Karpas-422 (cell line): ENCODE results near the gene FSD2. TPM values are rescaled to one million over a fixed set of nuclear protein-coding genes. Genes with fewer than 3 reads are reported as not detected.
"Not testable (repeated sequence)": the region's sequence is repeated elsewhere in the genome, so short reads cannot be mapped to it uniquely, and the experiment has no call there.

Experiments used
- DNase-seq: peaks from one replicate; pipeline ENCODE4 v3.0.0-alpha.2; 2015
- H2AFZ ChIP-seq: fragments of 200-600 bp; sonication (generic); 2 replicates; pipeline ENCODE4 v1.6.1; 2014; ENCODE audit warnings: antibody characterized with exemption, low read length, mixed read lengths
- H3K27ac ChIP-seq: fragments of 200-600 bp; sonication (generic); 2 replicates; pipeline ENCODE4 v1.5.1; 2014; ENCODE audit warnings: mild to moderate bottlenecking, low read length, moderate library complexity
- H3K27me3 ChIP-seq: fragments of 200-600 bp; sonication (generic); 2 replicates; pipeline ENCODE4 v1.6.1; 2014; ENCODE audit warnings: low read length, mixed read lengths
- H3K36me3 ChIP-seq: fragments of 200-600 bp; sonication (generic); 2 replicates; pipeline ENCODE4 v1.6.1; 2014; ENCODE audit warnings: low read length, mixed read lengths; ENCODE audit not compliant: insufficient read depth
- H3K4me1 ChIP-seq: fragments of 200-600 bp; sonication (generic); 2 replicates; pipeline ENCODE4 v1.6.1; 2014; ENCODE audit warnings: mild to moderate bottlenecking, low read length, mixed read lengths
- H3K4me2 ChIP-seq: fragments of 200-600 bp; sonication (generic); 2 replicates; pipeline ENCODE4 v1.6.1; 2014; ENCODE audit warnings: low read length, low read depth, mild to moderate bottlenecking; ENCODE audit not compliant: poor library complexity, severe bottlenecking
- H3K4me3 ChIP-seq: fragments of 200-600 bp; sonication (generic); 2 replicates; pipeline ENCODE4 v1.5.1; 2014; ENCODE audit warnings: mild to moderate bottlenecking, antibody characterized with exemption, low read length, mixed read lengths
- H3K79me2 ChIP-seq: fragments of 200-600 bp; sonication (generic); 2 replicates; pipeline ENCODE4 v1.6.1; 2014; ENCODE audit warnings: mild to moderate bottlenecking, low read length, mixed read lengths
- H3K9ac ChIP-seq: fragments of 200-600 bp; sonication (generic); 2 replicates; pipeline ENCODE4 v1.6.0; 2014; ENCODE audit warnings: low read length
- H3K9me2 ChIP-seq: fragments of 200-600 bp; sonication (generic), shearing (Covaris generic); replicated peaks from 2 replicates; pipeline ENCODE4 v1.6.0; 2014; ENCODE audit warnings: mild to moderate bottlenecking, low read length, moderate library complexity; ENCODE audit not compliant: insufficient read depth
- H3K9me3 ChIP-seq: fragments of 300-700, 200-600 bp; sonication (generic); 2 replicates; pipeline ENCODE4 v1.6.1; 2014; ENCODE audit warnings: low read length, mixed read lengths
- H4K20me1 ChIP-seq: fragments of 200-600 bp; sonication (generic); 2 replicates; pipeline ENCODE4 v1.6.1; 2014; ENCODE audit warnings: mild to moderate bottlenecking, antibody characterized with exemption, low read length, low read depth; ENCODE audit not compliant: insufficient read depth
- total RNA-seq: library from RNA; depleted of rRNA; stranded (reverse); fragments of >200 nt; shearing (Covaris generic); gene quantifications from 2 replicates; pipeline ENCODE4 v1.2.3, GENCODE V29; 2014; ENCODE audit warnings: low replicate concordance

FSD2 gene
- total RNA-seq, 1 experiment from 2014 or later: 0.67 TPM

DNA sequence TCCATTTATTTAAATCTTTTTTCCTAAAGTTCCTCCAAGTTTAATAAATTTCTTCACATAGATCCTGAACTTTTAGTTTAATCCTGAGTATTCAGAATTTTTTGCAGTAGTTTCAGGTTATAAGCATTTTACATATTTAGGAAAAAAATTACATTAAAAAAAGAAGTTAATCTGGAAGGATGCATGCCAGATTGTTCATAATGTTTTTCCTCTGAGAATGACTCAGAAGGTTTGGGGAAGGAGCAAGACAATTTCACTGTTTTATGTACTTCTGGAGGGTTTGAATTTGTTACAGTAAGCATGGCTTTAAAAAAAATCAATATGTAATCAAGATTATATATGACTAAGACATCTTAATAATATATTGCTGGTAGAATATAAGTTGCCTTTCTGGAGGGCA lies 16.0 kb upstream of the FSD2 start:
- peaks cover 56% of the 10 kb centered on the region for H3K36me3 ChIP-seq
- H4K20me1 ChIP-seq: not testable (repeated sequence)

DNA sequence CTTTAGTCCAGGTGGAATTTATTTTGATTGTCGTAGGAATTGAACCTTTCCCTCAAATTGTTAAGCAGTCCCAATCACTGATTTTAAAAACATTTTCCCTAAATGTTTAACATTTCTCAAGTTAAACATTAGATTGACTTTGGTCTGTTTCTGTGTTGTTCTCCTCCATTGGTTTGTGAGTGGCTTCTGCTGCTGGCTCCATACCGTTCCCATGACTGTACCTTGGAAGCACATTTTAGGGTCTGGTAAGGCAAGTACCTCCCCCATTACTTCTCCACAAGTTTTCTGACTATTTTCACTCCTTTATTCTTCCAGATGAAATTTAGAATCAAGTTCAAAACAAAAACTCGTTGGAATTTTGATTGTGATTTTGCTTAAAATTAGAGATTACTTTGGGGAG lies 15.5 kb upstream of the FSD2 start:
- not testable (repeated sequence) for H3K9me2 ChIP-seq, H4K20me1 ChIP-seq, H3K4me2 ChIP-seq, H3K27ac ChIP-seq, H3K27me3 ChIP-seq, H3K4me1 ChIP-seq, H2AFZ ChIP-seq, H3K4me3 ChIP-seq, H3K9me3 ChIP-seq, H3K9ac ChIP-seq, DNase-seq
- H3K79me2 ChIP-seq: peaks cover 14% of the 10 kb centered on the region; the same call in 1 of the 2 replicates
- H3K36me3 ChIP-seq: peaks cover 56% of the 10 kb centered on the region

More for the DNA sequence above, 16.0 kb upstream of the FSD2 start:
- H3K9me3 ChIP-seq, H3K27ac ChIP-seq, H3K4me3 ChIP-seq, H3K4me1 ChIP-seq, H3K9ac ChIP-seq, H3K27me3 ChIP-seq, H3K9me2 ChIP-seq, H3K79me2 ChIP-seq, H3K4me2 ChIP-seq, H2AFZ ChIP-seq, DNase-seq: not testable (repeated sequence)

DNA sequence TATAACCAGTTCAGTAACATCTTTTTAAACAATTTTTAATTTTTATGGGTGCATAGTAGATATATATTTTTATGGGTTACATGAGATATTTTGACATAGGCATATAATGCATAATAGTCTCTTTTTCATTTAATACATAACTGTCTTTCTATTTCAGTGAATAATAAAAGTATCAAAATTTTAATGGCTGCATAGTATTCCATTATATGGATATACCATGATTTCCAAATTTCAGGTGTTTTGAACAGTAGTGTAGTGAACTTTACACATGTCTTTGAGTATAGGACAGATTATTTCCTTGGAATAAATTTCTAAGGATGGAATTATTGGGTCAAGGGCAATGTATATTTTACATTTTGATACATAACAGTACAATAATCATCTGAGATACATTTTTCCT lies 14.3 kb upstream of the FSD2 start:
- no peaks in the 10 kb centered on the region for H4K20me1 ChIP-seq
- H3K9me2 ChIP-seq: no peaks in the 10 kb centered on the region
- no peak overlapping the region for H2AFZ ChIP-seq
- peaks cover 27% of the 10 kb centered on the region for H3K79me2 ChIP-seq
- H3K4me1 ChIP-seq: no peaks in the 10 kb centered on the region
- H3K4me2 ChIP-seq: no peak overlapping the region
- no peak overlapping the region for H3K9ac ChIP-seq
- H3K36me3 ChIP-seq: peaks cover 58% of the 10 kb centered on the region
- no peak for DNase-seq
- no peaks in the 10 kb centered on the region for H3K27me3 ChIP-seq
- H3K9me3 ChIP-seq: no peaks in the 10 kb centered on the region
- H3K4me3 ChIP-seq: no peak overlapping the region
- no peak overlapping the region for H3K27ac ChIP-seq

DNA sequence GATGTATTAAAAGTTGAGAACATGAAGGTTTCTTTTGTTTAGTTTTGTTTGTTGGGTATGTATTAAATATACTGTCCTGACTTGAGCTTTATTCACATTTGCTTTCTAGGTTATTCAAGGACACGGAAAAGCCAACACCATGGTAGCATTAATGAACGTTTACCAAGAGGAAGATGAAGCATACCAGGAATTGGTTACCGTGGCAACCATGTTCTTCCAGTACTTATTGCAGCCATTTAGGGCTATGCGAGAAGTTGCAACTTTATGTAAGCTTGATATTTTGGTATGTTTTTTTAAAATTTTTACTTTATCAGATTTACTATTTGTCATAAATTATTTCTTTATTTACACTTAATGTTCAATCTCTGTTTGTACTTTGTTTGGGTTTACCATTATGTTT lies 7.1 kb upstream of the FSD2 start:
- peak; percentile 39 for DNase-seq
- Histone ChIP-seq H3K9me3 (no peaks in the 10 kb centered on the region), H3K27ac (no peak overlapping the region), H3K9ac (no peak overlapping the region), H4K20me1 (peaks cover 16% of the 10 kb centered on the region), H3K9me2 (no peaks in the 10 kb centered on the region), H3K27me3 (no peaks in the 10 kb centered on the region), H3K79me2 (peaks cover 67% of the 10 kb centered on the region), H3K4me2 (no peak overlapping the region), H2AFZ (no peak overlapping the region), H3K4me1 (peaks cover 23% of the 10 kb centered on the region), H3K36me3 (peaks cover 47% of the 10 kb centered on the region), H3K4me3 (no peak overlapping the region)

DNA sequence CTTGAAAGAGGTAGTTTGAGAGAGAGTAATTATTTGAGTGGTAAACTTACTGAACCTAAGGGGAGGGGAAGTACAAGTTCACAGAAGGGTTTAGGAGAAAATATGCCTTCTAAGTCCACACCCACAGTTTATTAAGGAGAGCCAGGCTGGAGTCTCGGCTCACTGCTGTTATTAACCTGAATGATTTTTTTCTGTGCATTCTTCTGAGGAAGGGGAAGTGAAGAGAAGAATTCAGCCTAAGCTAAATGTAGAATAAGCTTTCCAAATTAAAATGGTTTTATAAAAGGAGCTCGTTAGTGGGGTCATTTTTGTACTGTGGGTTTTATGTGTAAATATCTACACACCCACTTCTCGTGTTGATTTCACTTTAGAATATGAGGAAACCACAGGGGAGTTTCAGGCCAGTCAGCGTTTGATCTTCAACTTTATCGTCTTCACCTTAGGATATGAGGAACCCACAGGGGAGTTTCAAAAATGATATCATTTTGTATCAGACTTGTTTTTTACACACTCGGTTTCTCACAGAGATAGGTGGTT lies 5.1 kb upstream of the FSD2 start:
- H3K36me3 ChIP-seq: peaks cover 28% of the 10 kb centered on the region

DNA sequence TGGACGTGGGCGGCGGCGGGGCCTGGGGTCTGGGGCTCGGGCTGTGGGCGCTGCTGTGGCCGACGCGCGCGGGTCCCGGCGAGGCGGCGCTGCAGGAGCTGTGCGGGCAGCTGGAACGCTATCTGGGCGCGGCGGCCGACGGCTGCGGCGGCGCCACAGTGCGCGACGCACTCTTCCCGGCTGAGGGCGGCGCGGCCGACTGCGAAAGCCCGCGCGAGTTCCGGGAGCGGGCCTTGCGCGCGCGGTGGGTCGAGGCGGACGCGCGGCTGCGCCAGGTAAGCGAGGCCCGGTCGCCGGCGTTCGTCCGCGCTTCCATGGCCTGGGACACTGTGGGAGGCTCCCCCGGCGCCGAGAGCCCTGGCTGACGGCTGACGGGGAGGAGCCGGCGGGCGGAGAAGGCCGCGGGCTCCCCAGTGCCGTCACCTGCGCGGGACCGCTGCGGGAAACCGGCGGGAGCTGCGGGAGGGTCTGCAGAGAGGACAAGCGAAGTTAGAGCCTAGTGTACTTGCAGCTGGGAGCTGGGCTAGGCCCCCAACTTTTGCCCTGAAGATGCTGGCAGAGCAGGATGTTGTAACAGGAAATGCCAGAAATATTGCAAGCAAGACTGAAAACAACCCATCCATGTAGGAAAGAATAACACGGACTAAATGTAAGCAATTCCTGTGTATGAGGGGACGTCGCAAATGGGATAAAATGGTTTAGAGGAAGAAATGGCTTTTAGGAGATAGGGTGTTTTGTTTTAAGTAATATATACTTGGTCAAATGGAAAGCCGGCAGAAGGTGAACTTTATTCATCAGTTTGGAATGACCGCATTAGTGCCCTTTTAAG lies 4.4 kb upstream of the FSD2 start:
- Histone ChIP-seq H3K9ac (peak overlapping the region; percentile 89), H3K36me3 (peaks cover 23% of the 10 kb centered on the region), H3K4me2 (peak overlapping the region; percentile 87), H2AFZ (peak overlapping the region; percentile 28; the same call in 1 of the 2 replicates), H3K27ac (peak overlapping the region; percentile 86), H3K4me3 (peak overlapping the region; percentile 76), H4K20me1 (peaks cover 16% of the 10 kb centered on the region), H3K9me3 (no peaks in the 10 kb centered on the region), H3K4me1 (peaks cover 50% of the 10 kb centered on the region), H3K27me3 (no peaks in the 10 kb centered on the region), H3K79me2 (peaks cover 47% of the 10 kb centered on the region), H3K9me2 (no peaks in the 10 kb centered on the region)
- peak; percentile 83 for DNase-seq

More for the DNA sequence above, 5.1 kb upstream of the FSD2 start:
- Histone ChIP-seq H4K20me1 (peaks cover 16% of the 10 kb centered on the region), H2AFZ (no peak overlapping the region), H3K4me3 (peak overlapping the region; percentile 76), H3K79me2 (peaks cover 54% of the 10 kb centered on the region), H3K9ac (peak overlapping the region; percentile 89), H3K27me3 (no peaks in the 10 kb centered on the region), H3K27ac (peak overlapping the region; percentile 86), H3K9me3 (no peaks in the 10 kb centered on the region), H3K4me2 (peak overlapping the region; percentile 87), H3K9me2 (no peaks in the 10 kb centered on the region), H3K4me1 (peaks cover 43% of the 10 kb centered on the region)
- DNase-seq: peak; percentile 60

DNA sequence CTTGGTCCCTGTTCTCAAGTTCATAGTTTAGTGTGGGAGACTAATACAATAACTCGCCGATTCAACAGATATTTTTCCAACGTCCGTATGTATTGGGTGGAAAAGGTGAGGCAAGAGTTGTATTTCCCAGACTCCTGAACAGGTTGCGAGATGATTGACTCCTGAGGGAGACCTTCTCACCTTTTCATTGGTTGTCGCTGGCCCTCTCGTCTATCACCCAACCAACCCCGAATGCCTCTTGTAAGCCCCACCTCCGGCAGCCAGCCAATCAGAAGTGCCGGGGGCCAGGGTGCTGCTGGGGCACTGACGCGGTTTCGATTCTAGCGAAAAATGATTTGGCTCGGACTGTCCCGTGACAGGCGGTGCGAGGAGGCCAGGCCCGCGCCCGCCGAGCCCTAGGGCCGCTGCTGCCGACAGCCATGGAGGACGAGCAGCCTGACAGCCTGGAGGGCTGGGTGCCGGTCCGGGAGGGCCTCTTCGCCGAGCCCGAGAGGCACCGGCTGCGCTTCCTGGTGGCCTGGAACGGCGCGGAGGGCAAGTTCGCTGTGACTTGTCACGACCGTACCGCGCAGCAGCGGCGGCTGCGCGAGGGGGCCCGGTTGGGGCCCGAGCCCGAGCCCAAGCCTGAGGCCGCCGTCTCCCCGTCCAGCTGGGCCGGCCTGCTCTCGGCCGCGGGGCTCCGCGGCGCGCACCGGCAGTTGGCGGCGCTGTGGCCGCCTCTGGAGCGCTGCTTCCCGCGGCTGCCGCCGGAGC lies 3.6 kb upstream of the FSD2 start, which contains the start of gene WHAMM:
Gene WHAMM (plus strand): TSS at position 321 of the 753 bp plus-strand sequence. CDS start 99 bp downstream, at position 420.
- DNase-seq: peak; percentile 99
- Histone ChIP-seq H3K36me3 (peaks cover 20% of the 10 kb centered on the region), H3K9me2 (no peaks in the 10 kb centered on the region), H3K4me2 (peak within 1 kb of the TSS; percentile 87), H4K20me1 (peaks cover 16% of the 10 kb centered on the region), H2AFZ (peak within 1 kb of the TSS; percentile 86), H3K4me3 (peak within 1 kb of the TSS; percentile 76), H3K9ac (peak within 1 kb of the TSS; percentile 89), H3K79me2 (peaks cover 44% of the 10 kb centered on the region), H3K27me3 (no peaks in the 10 kb centered on the region), H3K9me3 (no peaks in the 10 kb centered on the region), H3K27ac (peak within 1 kb of the TSS; percentile 91), H3K4me1 (peaks cover 58% of the 10 kb centered on the region)

DNA sequence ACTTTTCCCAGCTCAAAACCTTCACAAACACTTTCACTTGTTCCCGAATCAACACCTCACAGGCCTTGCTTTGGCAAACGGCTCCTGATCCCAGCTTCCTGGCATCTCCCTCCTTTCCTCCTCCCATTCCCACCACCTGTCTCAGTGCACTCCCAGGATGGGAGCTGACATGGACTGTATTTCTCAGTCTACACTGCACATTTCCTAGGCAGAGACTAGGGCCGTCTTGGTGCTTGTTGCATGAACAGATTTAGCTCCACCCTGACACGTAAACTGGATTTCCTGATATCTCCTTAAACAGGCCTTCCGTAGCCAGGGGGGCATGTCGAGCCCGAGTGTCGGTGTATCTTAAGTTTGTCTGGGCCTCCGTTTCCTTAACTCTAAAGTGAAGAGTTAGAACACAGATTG lies 2.8 kb upstream of the FSD2 start:
- H2AFZ ChIP-seq: peak overlapping the region; percentile 86
- peak overlapping the region; percentile 87 for H3K4me2 ChIP-seq
- peak overlapping the region; percentile 65 for H3K9ac ChIP-seq
- H3K9me3 ChIP-seq: no peaks in the 10 kb centered on the region
- H3K9me2 ChIP-seq: no peaks in the 10 kb centered on the region
- H3K27me3 ChIP-seq: no peaks in the 10 kb centered on the region
- H3K36me3 ChIP-seq: peaks cover 13% of the 10 kb centered on the region
- peak overlapping the region; percentile 76 for H3K4me3 ChIP-seq
- peak overlapping the region; percentile 91 for H3K27ac ChIP-seq
- peaks cover 60% of the 10 kb centered on the region for H3K4me1 ChIP-seq
- peaks cover 16% of the 10 kb centered on the region for H4K20me1 ChIP-seq
- DNase-seq: peak; percentile 71
- H3K79me2 ChIP-seq: peaks cover 37% of the 10 kb centered on the region
